GM10266 (cell line): ENCODE data around the gene STARD10.

Experiments
- DNase-seq: peaks from one replicate; pipeline ENCODE4 v3.0.0; 2012; ENCODE audit errors: extremely low spot score
- TF ChIP-seq, protein P1 (sequence below): IDR thresholded peaks from 2 replicates; pipeline ENCODE4 v1.5.1; 2012; ENCODE audit warnings: mild to moderate bottlenecking, low read depth; ENCODE audit not compliant: control insufficient read depth, insufficient read depth; ENCODE audit errors: missing control alignments

STARD10 gene

DNA sequence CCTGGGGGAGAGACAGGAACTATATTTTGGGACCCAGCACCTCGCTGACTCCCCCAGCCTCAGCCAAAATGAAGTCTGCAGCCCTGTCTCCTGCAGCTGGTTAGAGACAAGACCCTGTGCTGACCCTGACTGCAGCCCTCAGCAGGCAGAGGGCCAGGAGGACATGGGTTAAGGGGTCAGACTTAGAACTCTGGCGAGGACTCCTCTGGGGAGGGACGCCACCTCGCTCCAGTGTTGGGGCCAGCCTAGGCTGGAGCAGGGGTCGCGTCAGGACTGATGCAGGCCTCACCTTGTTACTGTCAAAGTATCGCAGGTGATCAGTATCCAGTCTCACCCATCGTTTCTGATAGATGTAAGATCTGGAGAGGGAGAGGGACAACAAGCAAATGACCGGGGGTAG is 82.7 kb downstream of the STARD10 start:
- TF ChIP-seq, protein P1, sequence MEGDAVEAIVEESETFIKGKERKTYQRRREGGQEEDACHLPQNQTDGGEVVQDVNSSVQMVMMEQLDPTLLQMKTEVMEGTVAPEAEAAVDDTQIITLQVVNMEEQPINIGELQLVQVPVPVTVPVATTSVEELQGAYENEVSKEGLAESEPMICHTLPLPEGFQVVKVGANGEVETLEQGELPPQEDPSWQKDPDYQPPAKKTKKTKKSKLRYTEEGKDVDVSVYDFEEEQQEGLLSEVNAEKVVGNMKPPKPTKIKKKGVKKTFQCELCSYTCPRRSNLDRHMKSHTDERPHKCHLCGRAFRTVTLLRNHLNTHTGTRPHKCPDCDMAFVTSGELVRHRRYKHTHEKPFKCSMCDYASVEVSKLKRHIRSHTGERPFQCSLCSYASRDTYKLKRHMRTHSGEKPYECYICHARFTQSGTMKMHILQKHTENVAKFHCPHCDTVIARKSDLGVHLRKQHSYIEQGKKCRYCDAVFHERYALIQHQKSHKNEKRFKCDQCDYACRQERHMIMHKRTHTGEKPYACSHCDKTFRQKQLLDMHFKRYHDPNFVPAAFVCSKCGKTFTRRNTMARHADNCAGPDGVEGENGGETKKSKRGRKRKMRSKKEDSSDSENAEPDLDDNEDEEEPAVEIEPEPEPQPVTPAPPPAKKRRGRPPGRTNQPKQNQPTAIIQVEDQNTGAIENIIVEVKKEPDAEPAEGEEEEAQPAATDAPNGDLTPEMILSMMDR, result no peak
- DNase-seq, result no peak

DNA sequence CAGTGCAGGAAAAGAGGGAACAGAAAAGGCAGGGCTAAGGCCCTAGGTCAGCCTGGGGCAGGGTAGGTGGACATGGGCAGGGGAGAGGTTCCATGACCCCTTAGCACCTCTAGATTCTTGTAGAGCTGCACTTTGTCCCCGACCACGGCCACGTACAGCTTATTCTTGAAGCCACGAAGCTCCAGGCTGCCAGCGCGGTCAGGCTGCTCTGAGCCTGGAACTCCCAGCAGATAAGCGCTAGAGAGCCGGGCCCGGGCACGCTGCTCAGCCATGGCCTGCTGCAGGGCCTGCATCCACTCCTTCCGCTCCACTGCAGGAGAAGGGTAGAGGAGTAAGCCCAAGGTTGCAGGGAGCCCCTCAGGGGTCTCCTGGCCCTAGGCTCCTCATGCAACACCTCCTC is 83.6 kb downstream of the STARD10 start:
- no peak for DNase-seq
- TF ChIP-seq, protein P1, result no peak

DNA sequence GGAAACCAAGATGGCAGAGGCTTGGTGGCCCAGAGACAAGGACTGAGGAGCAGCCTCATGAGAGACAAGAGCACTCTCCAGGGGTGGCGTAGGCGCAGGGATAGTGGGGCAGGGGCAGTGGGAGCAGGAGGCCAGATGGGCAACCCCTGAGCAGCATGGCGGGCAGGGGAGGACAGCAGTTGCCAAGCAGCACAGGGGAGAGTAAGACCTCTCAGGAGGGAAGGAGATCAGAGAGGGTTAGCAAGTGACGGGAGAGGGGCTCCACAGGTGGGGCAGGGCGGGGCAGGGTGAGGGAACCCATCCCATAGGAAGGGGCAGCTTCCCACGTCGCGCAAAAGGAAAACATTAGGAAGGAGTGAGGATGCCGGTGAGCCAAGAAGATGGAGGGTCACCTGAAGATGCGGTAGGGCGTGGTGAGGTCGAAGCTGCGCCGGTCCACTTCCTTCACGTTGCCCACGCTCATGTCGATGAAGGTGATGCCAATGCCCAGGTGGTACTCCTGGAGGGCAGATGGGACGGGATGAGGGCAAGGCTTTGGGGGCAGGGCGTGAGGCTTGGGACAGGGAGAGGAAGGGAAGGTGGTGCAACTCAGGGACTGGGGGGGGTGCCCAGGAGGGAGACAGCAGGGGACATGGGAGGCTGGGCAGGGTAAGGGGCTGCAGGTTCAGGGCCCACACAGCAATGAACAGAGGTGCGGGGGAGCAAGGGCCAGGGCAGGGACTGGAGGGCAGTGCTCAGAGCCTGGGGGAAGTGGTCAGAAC is 84.2 kb downstream of the STARD10 start:
- no peak for DNase-seq
- TF ChIP-seq, protein P1, result no peak

DNA sequence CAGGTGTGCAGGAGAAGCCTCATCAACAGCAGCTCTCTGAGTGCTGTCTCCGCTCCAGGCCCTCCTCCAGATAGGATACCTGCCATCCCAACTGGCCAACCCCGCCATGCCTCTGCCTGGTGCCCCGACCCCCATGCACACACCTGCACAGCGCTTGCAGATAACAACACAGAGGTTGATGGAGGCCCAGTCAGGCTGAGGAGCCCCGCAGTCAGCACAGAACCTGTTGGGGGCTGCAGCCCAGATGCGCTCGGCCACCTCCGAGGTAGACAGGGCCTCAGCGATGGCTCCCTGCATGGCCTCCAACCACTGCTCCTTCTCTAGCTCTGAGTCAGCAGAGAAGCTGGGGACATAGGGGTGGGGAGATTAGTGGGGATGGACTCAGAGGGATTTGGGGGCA is 86.8 kb downstream of the STARD10 start:
- TF ChIP-seq, protein P1, result no peak
- DNase-seq, result no peak

DNA sequence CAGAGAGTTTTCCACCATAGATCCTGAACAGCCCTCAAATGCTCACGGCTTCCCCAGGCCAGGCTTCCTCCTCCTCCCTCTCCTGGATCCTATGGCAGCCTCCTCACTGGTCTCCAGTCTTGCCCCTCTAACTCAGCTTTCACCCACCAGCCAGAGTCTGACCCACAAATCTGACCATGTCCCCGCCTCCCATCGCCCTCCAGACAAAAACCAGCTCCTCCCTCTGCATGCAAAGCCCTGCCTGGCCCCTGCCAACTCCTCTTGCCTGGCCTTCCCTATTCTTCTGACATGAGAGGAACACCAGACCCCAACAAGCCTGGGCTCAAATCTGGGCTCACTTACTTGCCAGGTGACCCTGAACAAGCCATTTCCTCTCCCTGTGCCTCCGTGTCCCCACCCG is 87.3 kb downstream of the STARD10 start:
- DNase-seq, result no peak
- TF ChIP-seq, protein P1, result no peak

DNA sequence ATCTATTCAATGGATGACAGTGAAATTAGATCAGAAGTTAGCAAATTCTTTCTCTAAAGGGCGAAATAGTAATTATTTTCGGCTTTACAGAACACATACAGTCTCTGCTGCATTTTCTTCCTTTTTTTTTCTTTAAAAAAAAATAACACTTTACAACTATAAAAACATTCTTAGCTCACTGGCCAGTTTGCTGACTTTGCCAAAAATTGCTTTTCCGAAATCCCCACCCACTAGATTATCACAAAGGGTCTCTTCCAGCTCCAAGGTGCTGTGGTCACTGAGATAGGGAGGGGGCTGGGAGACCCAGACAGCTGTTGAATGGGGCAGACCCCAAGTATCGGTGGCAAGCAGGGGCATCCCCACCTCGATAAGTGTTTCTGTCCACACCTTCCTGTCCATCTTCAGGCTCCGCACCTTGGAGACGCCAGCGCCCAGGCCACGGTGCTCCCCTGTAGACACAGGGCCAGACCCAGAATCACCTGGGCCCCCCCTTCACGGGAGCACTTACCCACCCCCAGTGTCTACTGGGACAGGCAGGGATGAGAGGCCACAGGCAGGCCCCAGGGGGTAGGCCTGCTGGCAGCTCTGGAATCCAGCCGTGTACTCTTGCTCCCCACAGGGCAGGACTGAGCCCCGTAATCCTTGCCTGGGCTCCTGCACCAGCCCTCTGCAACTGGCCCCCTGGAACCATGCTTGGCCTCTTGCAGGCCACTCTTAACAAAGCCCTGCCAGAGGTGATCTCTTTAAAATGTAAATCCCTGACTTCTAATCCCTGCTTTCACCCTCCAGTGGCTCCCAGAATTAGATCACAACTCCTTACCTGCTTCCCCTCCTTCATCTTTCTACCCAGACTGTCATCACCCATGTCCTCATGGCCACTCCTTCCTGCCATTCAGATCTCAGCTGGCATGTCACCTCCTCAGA is 88.1 kb downstream of the STARD10 start:
- TF ChIP-seq, protein P1, result no peak
- no peak for DNase-seq
